Hematopoietic multipotent progenitor cell treated with erythropoietin and hydrocortisone succinate and interleukin-3 and kit ligand, for 15 days (in vitro differentiated cells): ENCODE data around the gene SCGB3A2.

ENCODE experiments used
- DNase-seq: peaks from one replicate; pipeline ENCODE4 v3.0.0-alpha.2; 2015; ENCODE audit warnings: low spot score

Gene SCGB3A2

DNA sequence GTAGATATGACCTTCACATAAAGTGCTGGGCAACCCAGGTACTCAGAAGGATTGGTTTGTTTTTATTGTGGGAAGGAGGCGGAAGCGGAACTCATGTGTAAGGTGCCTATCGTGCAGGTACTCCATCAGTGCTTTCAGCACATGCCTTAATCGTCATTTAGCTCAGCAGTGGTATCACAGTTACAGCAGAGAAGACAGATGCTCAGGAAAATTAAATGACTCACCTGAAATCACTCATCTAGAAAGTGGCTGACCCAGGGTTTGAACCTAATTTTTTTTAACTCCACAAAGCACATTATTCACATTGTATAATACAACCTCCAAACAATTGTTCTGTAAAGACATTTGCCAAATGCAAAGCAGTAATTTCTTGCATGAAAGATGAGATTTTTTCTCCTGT is 25.6 kb downstream of the SCGB3A2 start:
- no peak for DNase-seq

DNA sequence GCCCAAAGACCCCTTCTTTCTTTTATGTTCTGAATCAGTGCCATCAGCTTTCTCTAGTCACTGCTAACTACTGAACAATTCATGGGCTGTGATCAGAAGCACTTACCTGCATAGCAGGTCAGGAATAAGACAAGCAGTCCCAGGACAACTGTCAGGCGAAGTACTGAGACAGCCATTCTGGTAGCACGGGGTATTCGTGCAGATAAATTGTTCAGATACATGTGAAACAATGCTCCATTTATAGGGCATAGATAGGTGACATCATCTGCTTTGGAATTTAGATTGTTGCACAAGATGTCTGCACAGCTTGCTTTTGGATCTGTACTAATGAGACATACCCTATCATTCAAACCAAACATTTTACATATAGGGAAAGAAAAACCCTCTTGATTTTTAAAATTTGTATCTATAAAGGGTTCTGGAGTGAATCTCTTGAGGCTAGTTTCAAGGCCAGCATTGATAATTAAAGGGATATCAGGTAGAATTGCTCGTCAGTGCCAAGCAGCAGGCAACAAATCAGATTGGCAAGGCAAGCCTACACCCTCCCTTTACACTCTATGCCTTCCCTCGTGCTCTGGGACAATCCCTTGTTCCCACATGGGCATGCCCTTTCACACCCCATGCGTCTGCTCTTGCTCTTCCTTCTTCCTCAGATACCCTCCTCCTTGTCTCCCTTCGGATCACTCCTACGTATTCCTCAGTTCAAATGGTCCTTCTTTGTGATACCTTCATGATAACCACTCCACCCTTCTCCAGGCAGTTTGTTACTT is 28.0 kb downstream of the SCGB3A2 start, which contains the start of gene C5orf46:
Gene C5orf46, minus strand, starts transcription at position 213 of the 770 bp plus-strand sequence. Its CDS starts 37 bp downstream, at position 176.
- no peak for DNase-seq

DNA sequence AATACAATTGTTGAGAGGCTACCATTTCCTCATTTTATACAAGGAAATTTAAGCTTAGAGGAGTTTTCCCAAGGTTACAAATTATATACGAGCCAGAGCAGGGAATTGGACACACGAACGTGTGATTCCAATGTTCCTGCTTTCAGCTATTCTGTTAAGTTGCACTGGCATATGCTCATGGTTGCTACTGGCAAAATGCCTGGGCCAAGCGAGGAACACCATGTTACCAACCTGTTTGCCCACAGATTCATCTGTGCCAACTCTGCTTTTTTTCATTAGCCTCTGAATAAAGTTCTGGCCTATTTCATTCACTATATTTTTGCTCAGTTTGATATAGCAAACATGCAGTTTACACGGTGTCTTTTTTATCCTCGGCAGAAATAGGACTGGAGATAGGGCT is 32.9 kb downstream of the SCGB3A2 start:
- no peak for DNase-seq

DNA sequence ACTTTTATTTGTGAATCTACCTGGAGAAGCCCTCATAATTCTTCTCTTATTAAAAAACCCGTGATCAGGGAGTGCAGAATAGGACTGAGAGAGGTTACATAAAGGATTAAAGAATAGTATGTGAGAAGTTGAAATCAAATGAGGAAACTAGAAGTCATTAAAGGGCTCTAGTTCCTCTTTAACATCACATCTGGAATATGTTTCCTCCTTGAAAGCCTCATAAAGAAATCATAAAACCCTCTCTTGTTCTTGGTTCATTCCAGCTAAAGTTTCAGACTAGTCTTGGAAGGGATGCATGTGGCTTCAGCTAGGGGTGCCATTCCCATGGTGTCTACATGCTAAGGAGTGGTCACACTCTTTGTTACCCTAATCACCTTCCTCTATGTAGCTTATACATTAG is 33.5 kb downstream of the SCGB3A2 start:
- no peak for DNase-seq

DNA sequence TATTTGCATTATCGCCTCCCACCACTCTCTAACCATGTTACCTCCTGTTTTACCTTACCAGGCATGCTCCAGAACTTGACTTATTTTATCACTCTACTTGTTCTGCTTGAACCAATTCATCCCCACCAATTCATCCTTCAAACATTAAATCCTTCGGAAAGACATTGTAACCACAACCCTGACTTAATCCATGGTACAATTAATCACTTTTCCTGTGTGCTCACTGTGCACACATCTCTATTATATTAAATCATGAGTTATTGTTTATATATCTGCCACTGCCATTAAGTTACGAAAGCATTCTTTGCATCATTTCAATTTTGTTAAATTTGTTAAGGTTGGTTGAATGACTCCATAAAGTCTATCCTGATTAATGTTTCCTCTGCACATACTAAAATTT is 35.3 kb downstream of the SCGB3A2 start:
- no peak for DNase-seq

DNA sequence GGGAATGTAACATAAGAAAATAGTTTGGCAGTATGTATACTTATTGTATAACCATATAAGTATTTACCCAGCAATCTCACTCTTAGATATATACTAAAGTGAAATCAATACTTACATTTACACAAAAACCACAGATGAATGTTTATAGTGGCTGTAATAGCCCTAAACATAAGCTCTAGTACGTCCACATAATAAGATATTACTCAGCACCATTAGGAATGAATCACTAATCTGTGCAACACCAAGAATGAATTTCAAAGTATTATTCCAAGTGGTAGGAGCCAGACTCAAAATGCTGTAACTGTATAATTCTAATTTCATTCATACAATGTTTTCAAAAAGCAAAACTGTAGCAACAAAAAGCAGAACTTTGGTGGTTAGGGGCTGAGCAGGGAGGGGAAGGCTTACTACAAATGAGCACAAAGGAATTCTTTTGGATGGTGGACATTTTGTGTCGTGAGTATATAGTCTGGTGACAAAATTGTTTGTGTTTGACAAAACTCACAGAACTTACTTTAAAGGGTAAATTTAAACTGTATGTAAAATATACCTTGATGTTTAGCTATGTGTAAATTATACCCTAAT is 39.7 kb downstream of the SCGB3A2 start:
- no peak for DNase-seq

DNA sequence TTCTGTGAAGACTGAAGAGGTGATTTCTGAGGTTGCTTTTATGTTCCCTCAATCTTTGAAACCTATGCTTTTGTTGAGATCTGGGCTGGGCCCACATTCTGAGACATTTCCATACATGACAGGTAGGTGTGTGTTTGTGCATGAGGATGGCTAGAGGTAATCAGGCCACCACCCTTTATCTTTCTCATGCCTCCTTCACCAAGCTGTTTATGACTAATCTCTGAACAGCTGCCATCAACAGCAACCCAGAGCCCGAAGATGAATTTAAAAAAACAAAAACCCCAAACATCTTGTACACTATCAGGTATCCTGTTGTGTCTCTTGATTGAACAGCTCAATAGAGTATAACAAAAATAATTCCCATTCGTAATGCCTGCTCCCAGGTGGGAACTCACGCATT is 40.4 kb downstream of the SCGB3A2 start:
- DNase-seq = no peak

DNA sequence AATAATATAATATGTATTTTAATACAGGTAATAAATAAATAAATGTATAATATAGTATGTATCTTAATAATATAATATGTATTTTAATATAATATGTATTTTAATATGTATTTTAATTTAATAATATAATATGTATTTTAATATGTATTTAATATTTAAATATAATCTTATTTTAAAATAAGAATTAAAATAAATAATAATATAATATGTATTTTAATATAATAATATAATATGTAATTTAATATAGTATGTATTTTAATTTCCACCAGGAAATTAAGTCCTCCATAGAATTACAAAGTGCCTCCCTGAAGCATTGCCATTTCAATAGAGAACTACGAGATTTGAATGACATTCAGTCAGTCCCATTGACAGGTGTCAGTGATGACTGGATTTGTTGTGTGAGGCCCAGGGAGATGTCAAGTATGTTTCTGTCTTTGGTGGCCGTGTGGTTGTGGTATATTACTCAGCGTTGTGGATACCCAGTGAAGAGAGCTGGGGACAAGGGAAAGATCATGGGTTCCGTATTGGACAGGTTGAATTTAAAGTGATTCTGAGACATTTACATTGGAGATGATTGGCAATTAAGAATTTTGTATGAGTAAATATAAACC is 42.0 kb downstream of the SCGB3A2 start:
- no peak for DNase-seq

DNA sequence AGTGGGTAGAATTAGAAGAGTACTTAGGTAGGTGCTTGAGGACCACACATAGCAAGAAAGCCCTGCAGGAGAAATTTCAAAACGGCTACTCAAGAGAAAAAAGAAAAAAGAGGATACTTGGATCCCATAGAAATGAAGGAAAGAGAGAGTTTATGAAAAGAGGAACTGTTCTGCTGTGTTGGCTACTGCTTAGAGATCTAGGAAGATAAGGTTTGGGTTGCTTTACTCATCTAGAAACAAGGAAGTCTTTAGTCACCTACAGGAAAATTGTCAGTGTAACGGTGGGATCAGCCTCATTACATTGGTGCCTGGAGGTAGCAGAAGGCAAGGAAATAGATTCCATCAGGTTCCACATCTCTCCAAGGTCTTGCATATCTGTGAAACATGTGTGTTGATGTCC is 42.6 kb downstream of the SCGB3A2 start:
- no peak for DNase-seq

DNA sequence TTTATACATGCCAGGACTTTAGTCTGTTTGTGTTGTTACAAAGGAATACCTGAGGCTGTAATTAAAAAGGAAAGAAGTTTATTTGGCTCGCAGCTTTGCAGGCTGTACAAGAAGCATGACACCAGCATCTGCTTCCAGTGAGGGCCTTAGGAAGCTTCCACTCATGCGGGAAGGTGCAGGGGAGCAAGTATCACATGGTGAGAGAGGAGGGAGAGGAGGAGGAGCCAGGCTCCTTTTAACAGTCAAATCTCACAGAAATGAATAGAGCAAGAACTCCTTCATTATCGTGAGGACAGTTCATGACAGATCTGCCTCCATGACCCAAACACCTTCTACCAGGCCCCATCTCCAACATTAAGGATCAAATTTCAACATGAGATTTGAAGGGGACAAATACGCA is 46.5 kb downstream of the SCGB3A2 start:
- no peak for DNase-seq

DNA sequence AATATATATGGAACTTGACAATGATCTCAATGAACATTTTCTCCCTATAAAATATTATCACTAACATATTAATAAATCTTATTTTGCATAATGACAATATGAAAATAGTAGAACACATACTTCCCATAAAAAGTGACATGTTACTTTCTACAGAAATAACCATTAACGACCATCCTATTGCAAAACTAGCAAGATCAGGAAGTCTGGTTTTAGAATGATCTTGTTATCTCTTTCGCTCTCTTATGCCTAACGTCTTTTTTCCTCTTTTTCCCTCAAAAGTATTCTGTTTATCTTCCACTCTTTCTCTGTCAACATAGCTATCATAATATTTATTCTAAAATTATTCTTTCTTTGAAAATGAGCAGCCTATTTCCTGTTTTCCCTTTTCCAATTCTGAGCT is 49.4 kb downstream of the SCGB3A2 start:
- no peak for DNase-seq

DNA sequence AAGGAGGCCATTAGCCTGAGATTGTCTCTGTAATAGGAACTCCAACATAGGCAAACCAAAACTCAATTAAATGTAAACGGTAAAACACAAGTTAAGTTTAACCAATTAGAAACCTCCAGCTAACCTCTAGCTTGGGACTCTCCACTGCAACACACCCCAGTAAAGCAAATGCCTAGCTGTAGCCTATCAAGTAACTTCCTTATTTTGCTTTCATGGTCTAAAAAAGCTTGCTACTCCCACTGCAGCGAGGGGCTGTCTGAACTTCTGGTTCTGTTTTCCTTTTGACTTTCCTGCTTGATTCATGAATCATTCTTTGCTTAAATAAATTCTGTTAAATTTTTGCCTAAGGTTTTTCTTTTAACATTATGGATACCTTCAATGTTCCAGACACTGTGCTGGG is 52.3 kb downstream of the SCGB3A2 start:
- DNase-seq = no peak
